Urothelium cell line (cell line): ENCODE measurements around the gene PRSS21.

Experiments
- DNase-seq: peaks from one replicate; pipeline ENCODE4 v3.0.0; 2011; ENCODE audit warnings: low spot score, mixed read lengths
- FAIRE-seq: peaks from 2 replicates; lab custom pipeline; 2011; peaks lifted over from hg19 to GRCh38; lab: Jason Lieb, UNC

Gene PRSS21

GRCh38 chr16:2803545-2804195, 13.4 kb upstream of the PRSS21 start:
- DNase-seq = no peak
- FAIRE-seq = no peak

- DNase-seq = no peak
- no peak for FAIRE-seq
Measured at GRCh38 chr16:2804728-2805127, 12.3 kb upstream of the PRSS21 start.

- FAIRE-seq (no peak), DNase-seq (no peak)
Measured at GRCh38 chr16:2806286-2806685, 10.8 kb upstream of the PRSS21 start.

GRCh38 chr16:2808181-2808580, 8.9 kb upstream of the PRSS21 start:
- no peak for FAIRE-seq
- no peak for DNase-seq

GRCh38 chr16:2809149-2809760, 7.8 kb upstream of the PRSS21 start:
- no peak for DNase-seq
- no peak for FAIRE-seq

- DNase-seq (no peak), FAIRE-seq (no peak)
Measured at GRCh38 chr16:2810651-2811050, 6.4 kb upstream of the PRSS21 start.

GRCh38 chr16:2811703-2812471, 5.2 kb upstream of the PRSS21 start:
- no peak for FAIRE-seq
- DNase-seq = no peak

GRCh38 chr16:2813771-2814221, 3.2 kb upstream of the PRSS21 start:
- FAIRE-seq (no peak), DNase-seq (no peak)

- FAIRE-seq = no peak
- DNase-seq = no peak
Measured at GRCh38 chr16:2814551-2815298, 2.3 kb upstream of the PRSS21 start.

- no peak for DNase-seq
- no peak for FAIRE-seq
Measured at GRCh38 chr16:2815299-2815771, 1.7 kb upstream of the PRSS21 start.

- FAIRE-seq (no peak), DNase-seq (no peak)
Measured at GRCh38 chr16:2817340-2818271, 569 bp downstream of the PRSS21 start.

GRCh38 chr16:2818272-2818876, 1.3 kb downstream of the PRSS21 start:
- FAIRE-seq = peak; percentile 59
- DNase-seq = no peak

- FAIRE-seq = no peak
- DNase-seq = no peak
Measured at GRCh38 chr16:2819179-2819938, 2.3 kb downstream of the PRSS21 start.

- DNase-seq (no peak), FAIRE-seq (no peak)
Measured at GRCh38 chr16:2819939-2820835, 3.1 kb downstream of the PRSS21 start.

- DNase-seq (no peak), FAIRE-seq (no peak)
Measured at GRCh38 chr16:2820836-2821486, 3.9 kb downstream of the PRSS21 start.

GRCh38 chr16:2821487-2822157, 4.6 kb downstream of the PRSS21 start:
- FAIRE-seq (no peak), DNase-seq (no peak)

- DNase-seq = no peak
- FAIRE-seq = no peak
Measured at GRCh38 chr16:2822158-2822495, 5.1 kb downstream of the PRSS21 start.
